GM12891 (cell line): ENCODE measurements around the gene TTC13.

Source experiments
- DNase-seq: peaks from one replicate; pipeline ENCODE4 v3.0.0; 2011; ENCODE audit warnings: low spot score; ENCODE audit not compliant: insufficient read length
- FAIRE-seq: peaks from 2 replicates; lab custom pipeline; 2011; peaks lifted over from hg19 to GRCh38; lab: Jason Lieb, UNC
- PAX5 ChIP-seq: IDR thresholded peaks from 2 replicates; pipeline ENCODE4 v1.6.1; 2011; ENCODE audit warnings: low read length, moderate library complexity, mild to moderate bottlenecking; ENCODE audit not compliant: insufficient read depth, severe bottlenecking
- POLR2A ChIP-seq: IDR thresholded peaks from 2 replicates; pipeline ENCODE4 v1.6.1; 2011; ENCODE audit warnings: low read depth, low read length, control low read depth
- POLR2AphosphoS5 ChIP-seq: IDR thresholded peaks from 2 replicates; pipeline ENCODE4 v1.6.1; 2011; ENCODE audit warnings: low read depth, low read length, control low read depth
- POU2F2 ChIP-seq: IDR thresholded peaks from 2 replicates; pipeline ENCODE4 v1.6.1; 2011; ENCODE audit warnings: low read depth, mild to moderate bottlenecking, control low read depth, low read length, moderate library complexity
- SPI1 ChIP-seq: IDR thresholded peaks from 2 replicates; pipeline ENCODE4 v1.6.1; 2011; ENCODE audit warnings: low read depth, low read length, control low read depth
- TAF1 ChIP-seq: IDR thresholded peaks from 2 replicates; pipeline ENCODE4 v1.6.1; 2011; ENCODE audit warnings: low read depth, low read length, control low read depth

TTC13 gene

DNA sequence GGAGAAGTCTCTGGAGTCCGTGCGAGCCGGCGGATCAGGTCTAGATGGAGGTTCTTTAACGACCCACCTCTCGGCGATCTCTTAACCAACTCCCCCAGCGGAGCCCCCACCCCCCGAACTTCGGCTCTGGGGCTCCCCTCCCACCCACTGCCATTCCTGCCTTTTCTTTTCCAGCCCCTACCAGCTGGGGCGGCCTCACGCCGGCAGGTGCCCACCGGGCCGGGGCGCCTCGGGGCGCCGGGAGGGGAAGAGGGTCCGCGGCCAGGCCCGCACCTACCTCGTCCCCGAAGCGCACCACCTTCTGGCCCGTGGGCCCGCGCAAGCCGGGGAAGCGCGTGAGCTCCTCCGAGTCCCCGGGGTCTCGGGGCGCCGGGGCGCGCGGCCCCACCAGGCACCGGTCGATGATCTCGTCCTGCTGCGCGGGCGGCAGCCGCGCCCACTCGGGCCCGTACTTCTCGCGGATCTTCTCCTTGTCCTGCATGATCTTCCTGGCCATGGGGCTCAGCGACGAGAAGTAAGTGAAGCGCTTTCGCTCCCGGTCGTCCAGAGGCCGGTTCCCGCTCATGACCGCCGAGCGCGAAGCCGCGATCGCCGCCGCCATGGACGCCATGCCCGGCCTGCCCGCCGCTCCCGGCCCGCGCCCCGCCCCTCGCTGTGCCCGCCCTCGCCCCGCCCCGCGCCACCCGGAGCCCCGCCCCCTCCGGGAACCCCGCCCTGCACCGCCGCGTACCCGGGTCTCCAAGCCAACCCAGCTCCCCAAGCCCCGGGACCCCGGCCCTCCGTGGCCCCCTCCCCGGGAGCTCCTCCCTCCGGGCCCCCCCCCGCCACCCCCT, 110.5 kb downstream of the TTC13 start, which contains the start of gene C1orf198:
TSS of gene C1orf198 (minus strand) at position 619 of the 833 bp plus-strand sequence. CDS start at position 610, 9 bp downstream.
- peak; percentile 77 for DNase-seq
- no peak for FAIRE-seq
- no peak for TF ChIP-seq POLR2A
- TF ChIP-seq PAX5, result no peak
- TF ChIP-seq SPI1, result no peak
- TF ChIP-seq TAF1, result no peak
- TF ChIP-seq POU2F2, result no peak
- TF ChIP-seq POLR2AphosphoS5, result no peak

DNA sequence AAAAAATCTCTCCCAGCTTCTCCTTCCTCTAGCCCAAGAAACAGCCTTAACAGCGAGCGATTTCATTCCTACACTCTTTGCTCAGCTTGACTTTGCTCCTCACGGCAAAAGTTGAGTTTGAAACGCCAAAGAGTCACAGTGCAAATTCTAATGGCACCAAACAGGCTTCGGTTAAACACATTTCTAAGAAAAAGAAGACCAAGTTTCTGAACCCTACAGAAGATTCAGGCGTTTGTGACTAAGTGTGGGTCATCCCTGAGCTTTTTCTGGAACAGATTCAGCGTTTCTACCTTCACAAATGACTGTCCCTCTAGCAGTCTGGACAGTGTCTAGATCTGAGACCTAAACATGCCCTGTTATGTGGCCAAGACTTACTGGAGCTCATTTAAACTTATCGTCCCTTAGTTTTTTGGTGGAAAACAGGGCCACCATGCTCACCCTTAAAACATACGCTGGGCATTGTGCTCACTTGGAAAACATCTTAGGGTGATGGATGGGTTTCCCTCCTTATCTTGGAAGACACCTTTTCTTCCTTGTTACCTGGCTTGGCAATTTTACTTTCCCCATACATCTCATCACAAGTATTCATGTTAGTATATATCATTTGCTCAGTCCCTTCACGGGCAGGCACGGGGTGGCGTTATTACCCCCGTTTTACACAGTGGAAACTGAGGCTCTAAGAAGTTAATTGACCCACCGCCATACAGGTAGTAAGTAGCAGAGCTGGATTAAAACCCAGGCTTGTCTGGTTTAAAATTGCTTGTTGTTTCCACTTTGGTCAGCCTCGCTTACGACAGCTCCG, 111.4 kb downstream of the TTC13 start:
- FAIRE-seq (no peak), DNase-seq (no peak)
- no peak for TF ChIP-seq SPI1
- TF ChIP-seq POLR2AphosphoS5, result no peak
- TF ChIP-seq PAX5, result no peak
- TF ChIP-seq POLR2A, result no peak
- TF ChIP-seq POU2F2, result no peak

DNA sequence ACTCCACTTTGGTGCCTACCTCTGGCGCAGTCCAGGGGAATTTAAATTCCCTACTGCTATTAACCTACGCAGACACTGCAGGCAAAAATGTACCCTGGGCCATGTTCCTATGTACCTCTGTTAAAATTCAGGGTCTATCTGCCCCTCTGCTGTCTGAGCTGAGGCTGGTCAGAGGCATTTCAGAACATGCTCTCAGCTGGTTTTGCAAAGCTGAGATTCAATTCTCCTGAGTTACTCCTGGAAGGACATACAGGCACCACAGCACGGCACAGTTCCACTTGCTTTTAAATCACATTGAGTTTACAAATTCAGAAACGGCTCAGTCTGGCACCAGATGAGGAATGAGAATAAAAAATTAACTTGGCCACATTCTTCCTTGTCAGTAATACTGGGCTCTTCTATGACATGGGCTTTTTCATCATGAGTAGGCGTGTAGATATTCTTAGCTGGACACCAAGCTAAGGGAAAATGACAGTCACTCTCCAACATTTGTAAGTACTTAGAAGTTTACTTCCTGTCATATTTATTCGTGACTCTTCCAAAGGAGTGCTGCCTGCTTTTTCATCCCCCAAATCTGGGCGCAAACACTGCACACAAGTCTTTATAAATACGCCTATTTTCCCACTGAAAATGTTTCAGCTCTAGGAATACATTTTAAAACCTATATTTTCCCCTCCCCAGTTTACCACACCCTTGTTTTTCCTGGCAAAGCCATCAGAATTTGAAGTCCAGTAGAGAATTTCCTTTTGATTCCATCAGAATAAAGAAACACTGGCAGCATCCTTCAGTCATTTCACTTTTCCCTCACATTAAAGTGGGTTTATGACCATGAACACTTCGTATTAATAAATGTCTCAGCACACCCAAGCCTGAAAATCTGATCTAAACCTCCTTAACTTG, 112.2 kb downstream of the TTC13 start:
- DNase-seq (no peak), FAIRE-seq (no peak)
- TF ChIP-seq POU2F2, result no peak
- no peak for TF ChIP-seq SPI1
- TF ChIP-seq POLR2AphosphoS5, result no peak

DNA sequence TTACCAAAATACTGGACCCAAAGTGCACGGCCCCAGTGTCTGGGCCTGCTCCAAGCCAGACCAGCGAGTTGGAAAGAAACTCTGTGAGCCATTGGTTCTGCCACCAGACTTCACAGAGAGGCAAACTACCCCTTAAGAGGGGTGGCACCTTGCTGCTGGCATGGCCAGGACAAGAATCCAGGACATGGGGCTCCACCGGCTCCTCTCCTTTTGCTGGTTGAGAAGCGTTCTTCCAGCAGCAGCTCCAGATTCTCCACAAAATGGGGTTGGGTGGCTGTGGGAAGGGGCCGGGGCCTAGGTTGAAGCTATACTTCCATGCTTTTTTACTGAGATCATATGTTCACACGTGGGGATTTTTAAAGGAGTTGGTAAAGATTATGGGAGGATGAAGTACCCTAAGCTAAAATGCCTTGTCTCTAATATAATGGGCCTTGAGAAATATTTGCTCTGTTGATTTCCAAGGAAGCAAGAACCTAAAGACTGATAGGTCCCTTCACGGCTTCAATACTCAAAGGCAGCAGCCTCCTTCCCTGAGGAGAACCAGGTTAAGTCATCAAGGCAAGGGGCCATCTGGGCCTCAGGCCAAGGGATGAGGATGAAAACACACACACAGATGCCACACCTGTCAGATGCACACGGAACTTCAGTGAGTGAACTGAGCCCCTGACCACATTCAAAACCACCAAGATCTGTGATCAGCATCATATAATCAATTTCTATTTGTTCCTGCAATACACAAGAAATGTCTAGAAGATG, 113.4 kb downstream of the TTC13 start:
- no peak for FAIRE-seq
- DNase-seq, result no peak

DNA sequence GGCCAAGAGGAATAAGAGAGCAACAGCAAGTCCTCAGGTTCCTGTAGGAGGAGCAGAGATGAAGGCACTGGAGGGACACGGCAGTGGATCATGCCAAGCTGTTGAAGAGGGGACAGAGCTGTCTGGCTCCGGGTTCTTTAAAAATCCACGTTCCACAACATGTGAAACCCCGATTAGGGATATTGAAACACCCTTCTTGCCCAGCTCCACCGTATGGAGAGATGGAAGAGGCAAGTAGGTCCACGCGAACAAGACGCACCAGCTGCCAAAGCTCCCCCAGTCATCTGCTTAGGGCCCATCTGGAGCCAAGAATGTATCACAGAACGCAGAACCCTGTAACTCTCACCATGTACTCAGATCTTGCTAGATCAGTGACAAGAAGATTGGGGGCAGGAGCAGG, 114.2 kb downstream of the TTC13 start:
- FAIRE-seq, result no peak
- no peak for DNase-seq
- no peak for TF ChIP-seq TAF1
- no peak for TF ChIP-seq PAX5
- no peak for TF ChIP-seq POU2F2
- no peak for TF ChIP-seq POLR2A
- no peak for TF ChIP-seq POLR2AphosphoS5
- no peak for TF ChIP-seq SPI1

More for the DNA sequence above, 113.4 kb downstream of the TTC13 start:
- TF ChIP-seq POLR2AphosphoS5 (no peak), POLR2A (no peak)

DNA sequence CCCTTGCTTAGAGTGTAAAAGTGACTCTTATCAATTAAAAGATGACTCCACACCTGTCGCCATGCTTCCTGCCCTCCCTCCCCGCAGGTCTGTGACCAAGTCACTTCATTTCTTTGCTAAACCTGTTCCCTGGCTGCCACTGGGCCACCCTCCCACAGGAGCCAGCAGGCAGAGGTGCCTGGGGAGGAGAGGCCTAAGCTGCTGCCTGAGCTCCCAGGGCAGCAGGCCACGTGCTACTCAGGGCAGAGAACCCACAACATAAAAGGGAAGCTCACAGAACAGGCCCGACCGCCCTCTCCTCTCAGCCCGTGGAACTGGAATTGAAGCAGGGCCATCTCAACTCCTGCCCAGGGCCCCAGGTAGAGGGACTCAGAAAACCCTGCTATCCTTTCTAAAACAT, 115.2 kb downstream of the TTC13 start:
- no peak for TF ChIP-seq SPI1
- no peak for TF ChIP-seq POLR2AphosphoS5
- TF ChIP-seq POU2F2, result no peak
- no peak for TF ChIP-seq TAF1
- TF ChIP-seq PAX5, result no peak
- no peak for TF ChIP-seq POLR2A
- DNase-seq (no peak), FAIRE-seq (no peak)

DNA sequence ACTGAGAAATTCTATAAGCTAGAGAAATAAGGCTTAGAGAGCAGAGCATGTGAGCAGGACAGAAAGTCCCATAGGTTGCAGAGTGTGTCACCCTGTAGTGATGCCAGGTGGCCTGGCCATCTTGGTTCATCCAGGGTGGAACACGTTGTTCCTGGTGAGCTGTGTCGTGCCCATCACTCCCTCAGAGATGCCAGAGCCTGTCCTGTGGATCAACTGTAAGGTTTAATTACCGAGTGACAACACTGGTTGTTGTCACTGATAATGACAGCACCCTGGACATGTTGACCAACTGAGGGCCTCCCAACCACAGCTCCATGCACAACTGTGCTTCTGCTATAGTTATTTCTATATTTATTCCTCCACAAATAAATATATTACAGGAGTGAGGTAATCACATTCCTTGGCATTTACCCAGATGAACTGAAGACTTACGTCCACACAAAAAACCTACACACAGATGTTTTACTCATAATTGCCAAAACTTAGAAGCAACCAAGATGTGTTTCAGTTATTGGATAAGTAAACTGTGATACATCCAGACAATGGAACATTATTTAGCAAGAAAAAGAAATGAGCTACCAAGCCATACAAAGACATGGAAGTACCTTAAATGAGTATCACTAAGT, 116.6 kb downstream of the TTC13 start:
- FAIRE-seq, result no peak
- TF ChIP-seq POLR2AphosphoS5 (no peak), TAF1 (no peak), SPI1 (no peak), POLR2A (no peak), PAX5 (no peak), POU2F2 (no peak)
- no peak for DNase-seq

DNA sequence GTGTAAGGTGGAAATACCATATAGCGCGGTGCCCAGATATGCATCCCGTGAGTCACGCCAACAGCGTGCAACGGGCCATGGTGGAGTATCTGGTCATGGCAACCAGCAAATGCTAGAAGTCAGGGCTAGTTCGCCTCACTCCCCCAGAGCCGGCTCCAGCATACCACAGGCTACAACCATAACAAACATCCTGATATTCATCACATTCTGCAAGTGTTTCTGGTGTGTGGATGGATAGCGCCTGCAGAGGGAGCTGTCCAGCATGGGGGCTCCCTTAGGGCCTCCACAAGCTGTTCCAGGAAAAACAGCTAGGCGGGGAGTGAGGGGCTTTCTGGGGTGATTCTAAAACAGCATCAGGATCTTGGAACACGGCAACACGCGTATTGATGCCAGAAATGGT, 117.2 kb downstream of the TTC13 start:
- TF ChIP-seq TAF1, result no peak
- DNase-seq, result no peak
- FAIRE-seq, result no peak

DNA sequence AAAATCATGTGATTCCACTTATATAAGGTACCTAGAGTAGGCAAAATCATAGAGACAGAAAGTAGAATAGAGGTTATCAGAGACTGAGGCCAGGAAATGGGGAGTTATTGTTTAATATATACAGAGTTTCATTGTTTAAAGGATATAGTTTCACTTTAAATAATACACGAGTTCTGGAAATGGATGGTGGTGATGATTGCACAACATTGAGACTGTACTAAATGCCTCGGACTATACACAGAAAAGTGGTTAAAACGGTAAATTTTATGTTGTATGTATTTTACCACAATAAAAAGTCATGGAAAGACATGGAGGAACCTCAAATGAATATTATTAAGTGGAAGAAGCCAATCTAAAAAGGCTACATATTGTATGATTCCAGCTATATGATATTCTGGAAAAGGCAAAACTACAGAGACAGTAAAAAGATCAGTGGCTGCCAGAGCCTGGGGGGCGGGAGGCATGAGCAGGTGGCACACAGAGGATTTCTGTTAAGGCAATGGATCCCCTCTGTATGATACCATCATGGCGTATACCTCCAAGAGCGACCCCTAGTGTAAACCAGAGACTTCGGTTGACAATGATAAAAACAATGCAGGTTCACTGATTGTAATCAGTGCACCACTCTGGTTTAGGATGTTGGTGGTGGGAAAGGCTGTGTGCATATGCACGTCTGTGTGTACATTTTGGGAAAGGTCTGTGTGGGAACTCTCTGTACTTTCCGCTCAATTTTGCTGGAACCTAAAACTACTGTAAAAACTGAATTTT, 117.9 kb downstream of the TTC13 start:
- TF ChIP-seq POU2F2 (no peak), SPI1 (no peak), POLR2AphosphoS5 (no peak), TAF1 (no peak), PAX5 (no peak), POLR2A (no peak)
- DNase-seq (no peak), FAIRE-seq (no peak)
